Chondrocyte (in vitro differentiated cells): ENCODE results near the gene UBA7. TPM values are rescaled to one million over a fixed set of nuclear protein-coding genes. Genes with fewer than 3 reads are reported as not detected.

Source experiments
- DNase-seq: peaks from one replicate; pipeline ENCODE4 v3.0.0; 2021; ENCODE audit warnings: mixed read lengths, low spot score
- H3K27ac Mint-ChIP-seq: one replicate; pipeline ENCODE4 v1.8.0; 2021; ENCODE audit warnings: mild to moderate bottlenecking, moderate library complexity, mixed read lengths; ENCODE audit not compliant: unreplicated experiment
- H3K27me3 Mint-ChIP-seq: 2 replicates; pipeline ENCODE4 v1.8.0; 2021; ENCODE audit warnings: low read depth, mixed read lengths
- H3K36me3 Mint-ChIP-seq: 2 replicates; pipeline ENCODE4 v1.8.0; 2021; ENCODE audit warnings: low read depth, mixed read lengths
- H3K4me1 Mint-ChIP-seq: 2 replicates; pipeline ENCODE4 v1.8.0; 2021; ENCODE audit warnings: low read depth, mild to moderate bottlenecking, mixed read lengths
- H3K4me3 Mint-ChIP-seq: one replicate; pipeline ENCODE4 v1.8.0; 2021; ENCODE audit warnings: mild to moderate bottlenecking, moderate library complexity, mixed read lengths; ENCODE audit not compliant: unreplicated experiment
- H3K9me3 Mint-ChIP-seq: 2 replicates; pipeline ENCODE4 v1.8.0; 2021; ENCODE audit warnings: low read depth, mixed read lengths
- total RNA-seq: library from RNA; stranded (reverse); gene quantifications from 3 replicates; pipeline ENCODE4 v1.2.1, GENCODE V29; 2021
- TF ChIP-seq, protein P1 (sequence below): fragments of 200-600 bp; sonication (generic); IDR thresholded peaks from 2 replicates; pipeline ENCODE4 v1.5.0; 2021; ENCODE audit warnings: antibody characterized with exemption, mild to moderate bottlenecking, moderate library complexity

The UBA7 gene
- total RNA-seq, 1 donor from 2014 or later = 26.3 TPM

- H3K4me3 Mint-ChIP-seq = no peak overlapping the region
- TF ChIP-seq, protein P1, sequence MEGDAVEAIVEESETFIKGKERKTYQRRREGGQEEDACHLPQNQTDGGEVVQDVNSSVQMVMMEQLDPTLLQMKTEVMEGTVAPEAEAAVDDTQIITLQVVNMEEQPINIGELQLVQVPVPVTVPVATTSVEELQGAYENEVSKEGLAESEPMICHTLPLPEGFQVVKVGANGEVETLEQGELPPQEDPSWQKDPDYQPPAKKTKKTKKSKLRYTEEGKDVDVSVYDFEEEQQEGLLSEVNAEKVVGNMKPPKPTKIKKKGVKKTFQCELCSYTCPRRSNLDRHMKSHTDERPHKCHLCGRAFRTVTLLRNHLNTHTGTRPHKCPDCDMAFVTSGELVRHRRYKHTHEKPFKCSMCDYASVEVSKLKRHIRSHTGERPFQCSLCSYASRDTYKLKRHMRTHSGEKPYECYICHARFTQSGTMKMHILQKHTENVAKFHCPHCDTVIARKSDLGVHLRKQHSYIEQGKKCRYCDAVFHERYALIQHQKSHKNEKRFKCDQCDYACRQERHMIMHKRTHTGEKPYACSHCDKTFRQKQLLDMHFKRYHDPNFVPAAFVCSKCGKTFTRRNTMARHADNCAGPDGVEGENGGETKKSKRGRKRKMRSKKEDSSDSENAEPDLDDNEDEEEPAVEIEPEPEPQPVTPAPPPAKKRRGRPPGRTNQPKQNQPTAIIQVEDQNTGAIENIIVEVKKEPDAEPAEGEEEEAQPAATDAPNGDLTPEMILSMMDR = no peak
- H3K36me3 Mint-ChIP-seq = no peaks in the 10 kb centered on the region
- H3K27me3 Mint-ChIP-seq = no peaks in the 10 kb centered on the region
- H3K27ac Mint-ChIP-seq = no peak overlapping the region
- H3K4me1 Mint-ChIP-seq = peaks cover 9% of the 10 kb centered on the region
- no peaks in the 10 kb centered on the region for H3K9me3 Mint-ChIP-seq
- no peak for DNase-seq
Observed at GRCh38 chr3:49794926-49795905, 18.5 kb downstream of the UBA7 start.

GRCh38 chr3:49794431-49794830, 19.3 kb downstream of the UBA7 start:
- Mint-ChIP-seq H3K9me3 (no peaks in the 10 kb centered on the region), H3K36me3 (no peaks in the 10 kb centered on the region), H3K4me1 (peaks cover 3% of the 10 kb centered on the region), H3K27me3 (no peaks in the 10 kb centered on the region), H3K27ac (no peak overlapping the region), H3K4me3 (no peak overlapping the region)
- peak; percentile 71 for DNase-seq
- TF ChIP-seq, protein P1 = no peak

DNA sequence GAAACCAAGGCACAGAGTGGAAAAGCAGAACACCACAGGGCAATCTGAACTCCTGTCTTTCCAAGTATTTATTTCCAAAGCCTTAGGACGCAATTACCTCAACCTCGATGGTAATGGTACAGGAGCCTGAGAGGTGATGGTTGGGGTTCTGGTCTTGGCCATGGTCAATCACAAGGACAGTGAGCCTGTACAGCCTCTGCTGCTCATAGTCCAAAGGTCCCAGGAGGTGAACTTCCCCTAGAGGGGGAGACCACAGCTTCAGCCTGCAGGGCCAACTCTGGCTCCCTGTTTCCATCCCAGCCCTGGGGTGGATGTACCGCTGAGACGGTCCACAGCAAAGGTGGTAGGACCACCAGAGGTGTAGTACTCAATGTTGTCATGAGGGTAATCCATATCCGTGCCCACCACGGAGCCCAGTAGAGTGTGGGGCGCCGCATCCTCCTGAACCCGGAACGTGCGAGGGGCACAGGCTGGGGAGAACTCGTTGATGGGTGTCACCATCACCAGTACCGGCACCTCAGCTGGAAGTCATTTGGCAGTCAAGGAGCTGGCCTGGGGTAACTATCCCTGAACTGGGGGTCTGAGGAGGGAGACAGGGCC, 20.2 kb downstream of the UBA7 start:
- TF ChIP-seq, protein P1 = no peak
- H3K4me1 Mint-ChIP-seq = no peaks in the 10 kb centered on the region
- DNase-seq = peak; percentile 71
- no peaks in the 10 kb centered on the region for H3K27me3 Mint-ChIP-seq
- no peaks in the 10 kb centered on the region for H3K9me3 Mint-ChIP-seq
- no peak overlapping the region for H3K27ac Mint-ChIP-seq
- H3K36me3 Mint-ChIP-seq = no peaks in the 10 kb centered on the region
- H3K4me3 Mint-ChIP-seq = no peak overlapping the region

DNA sequence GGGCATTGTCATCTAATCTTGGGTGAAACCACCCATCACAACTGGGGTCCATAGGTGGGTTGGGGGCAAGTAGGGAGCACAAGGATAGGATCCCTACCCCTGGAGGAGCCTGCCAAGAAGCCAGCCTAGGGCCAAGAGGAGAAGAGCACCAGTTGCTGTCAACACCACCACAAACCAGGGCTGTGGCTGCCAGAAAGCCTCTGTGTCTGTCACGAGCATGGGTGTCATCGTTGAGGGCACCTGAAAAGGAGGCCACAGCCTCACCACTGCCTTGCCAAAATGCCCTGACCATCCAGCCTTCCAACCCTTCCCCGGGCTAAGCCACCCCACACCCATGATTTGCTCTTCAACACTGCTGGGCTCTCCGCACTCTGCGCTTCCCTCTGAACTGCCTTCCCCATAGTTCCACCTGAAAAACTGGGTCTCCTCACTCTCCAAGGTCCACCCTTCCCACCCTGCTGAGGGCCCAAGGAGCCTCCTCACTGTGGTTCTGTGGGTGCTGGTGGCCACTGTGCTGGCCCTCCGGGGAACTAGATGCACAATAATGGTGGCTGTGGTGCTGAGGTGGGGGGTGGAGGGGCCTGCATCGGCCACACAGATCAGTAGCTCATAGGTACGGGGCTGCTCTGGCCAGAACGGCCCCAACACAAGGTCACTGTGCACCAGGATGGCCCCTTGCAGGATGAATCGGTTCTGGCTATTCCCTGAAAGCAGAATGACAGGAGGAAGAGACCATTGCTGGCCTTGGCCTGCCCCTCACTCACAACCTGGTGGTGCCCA, 21.2 kb downstream of the UBA7 start:
- TF ChIP-seq, protein P1 = no peak
- Mint-ChIP-seq H3K9me3 (no peaks in the 10 kb centered on the region), H3K4me1 (no peaks in the 10 kb centered on the region), H3K4me3 (no peak overlapping the region), H3K36me3 (no peaks in the 10 kb centered on the region), H3K27ac (no peak overlapping the region), H3K27me3 (no peaks in the 10 kb centered on the region)
- peak; percentile 57 for DNase-seq

DNA sequence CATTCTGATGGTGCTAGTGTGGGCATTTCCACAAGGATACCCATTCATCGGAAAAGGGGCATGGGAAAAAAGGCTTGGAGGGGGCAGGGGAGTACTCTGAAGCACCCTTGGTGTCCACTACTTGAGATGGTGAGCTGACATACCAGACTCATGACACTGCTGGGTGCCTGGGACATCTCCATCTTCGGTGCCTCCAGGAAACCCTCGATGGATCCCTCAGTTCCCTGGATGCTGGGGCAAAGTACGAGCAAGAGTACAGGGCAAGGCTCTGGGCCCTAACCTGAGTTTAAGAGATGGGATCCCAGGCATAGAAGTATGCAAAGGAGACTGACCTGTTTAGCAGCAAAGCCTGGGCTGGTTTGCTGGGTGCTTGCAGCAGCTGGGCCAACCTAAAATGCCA, 22.2 kb downstream of the UBA7 start:
- TF ChIP-seq, protein P1 = no peak
- Mint-ChIP-seq H3K4me1 (peaks cover 7% of the 10 kb centered on the region), H3K9me3 (no peaks in the 10 kb centered on the region), H3K27me3 (no peaks in the 10 kb centered on the region), H3K4me3 (no peak overlapping the region), H3K27ac (no peak overlapping the region), H3K36me3 (no peaks in the 10 kb centered on the region)
- DNase-seq = peak; percentile 33
